A673 (cell line): ENCODE results near the gene ZPBP2.

Experiments used
- CTCF ChIP-seq: fragments of 300-800, 200-600 bp; sonication (generic); conservative IDR thresholded peaks from 2 replicates; pipeline ENCODE4 v1.5.1; 2017; ENCODE audit warnings: low read depth, mild to moderate bottlenecking, antibody characterized with exemption, low read length, moderate library complexity, mixed read lengths
- EZH2 ChIP-seq: fragments of 200-600 bp; sonication (generic); IDR thresholded peaks from 2 replicates; pipeline ENCODE4 v1.6.1; 2017; ENCODE audit warnings: borderline replicate concordance, low read depth, mild to moderate bottlenecking, mixed read lengths, antibody characterized with exemption, low read length; ENCODE audit not compliant: poor library complexity, severe bottlenecking

GRCh38 chr17:39894681-39895376 lies 26.8 kb downstream of the ZPBP2 start:
- TF ChIP-seq CTCF, result no peak
- TF ChIP-seq EZH2, result no peak
